H54 (cell line): ENCODE results near the gene PTPRS.
A peak's percentile ranks its signal among the peaks of the same experiment; 100 is the strongest.
"Not testable (repeated sequence)": the region's sequence is repeated elsewhere in the genome, so short reads cannot be mapped to it uniquely, and the experiment has no call there.

ENCODE experiments used
- DNase-seq: peaks from one replicate; pipeline ENCODE4 v3.0.0; 2011; ENCODE audit warnings: low spot score, mixed read lengths; ENCODE audit not compliant: insufficient read length
- FAIRE-seq: peaks from 3 replicates; lab custom pipeline; 2011; peaks lifted over from hg19 to GRCh38; lab: Jason Lieb, UNC
- POLR2A ChIP-seq: IDR thresholded peaks from 2 replicates; pipeline ENCODE4 v1.6.1; 2011; ENCODE audit warnings: low read depth, mild to moderate bottlenecking, low read length

The PTPRS gene

GRCh38 chr19:5340637-5341447, at the start of gene PTPRS:
Gene PTPRS, minus strand, starts transcription at chr19:5340812. Its CDS starts 54,672 bp downstream, at chr19:5286140.
- no peak for FAIRE-seq
- TF ChIP-seq POLR2A, result peak; percentile 50; the same call in 1 of the 2 replicates
- DNase-seq, result peak; percentile 93

GRCh38 chr19:5389353-5389752, 48.7 kb upstream of the PTPRS start:
- no peak for FAIRE-seq

GRCh38 chr19:5387472-5387871, 46.9 kb upstream of the PTPRS start:
- no peak for FAIRE-seq

More at GRCh38 chr19:5389353-5389752, 48.7 kb upstream of the PTPRS start:
- DNase-seq, result no peak
- no peak for TF ChIP-seq POLR2A

GRCh38 chr19:5386841-5387240, 46.2 kb upstream of the PTPRS start:
- DNase-seq, result no peak
- TF ChIP-seq POLR2A, result no peak

More at GRCh38 chr19:5387472-5387871, 46.9 kb upstream of the PTPRS start:
- DNase-seq, result no peak
- TF ChIP-seq POLR2A, result no peak

GRCh38 chr19:5381197-5381596, 40.6 kb upstream of the PTPRS start:
- not testable (repeated sequence) for FAIRE-seq, DNase-seq

More at GRCh38 chr19:5386841-5387240, 46.2 kb upstream of the PTPRS start:
- FAIRE-seq, result no peak

- no peak for DNase-seq
- no peak for FAIRE-seq
- no peak for TF ChIP-seq POLR2A
These were observed 39.8 kb upstream of the PTPRS start for GRCh38 chr19:5380215-5380919.

- FAIRE-seq, result no peak
- no peak for DNase-seq
- no peak for TF ChIP-seq POLR2A
These were observed 36.3 kb upstream of the PTPRS start for GRCh38 chr19:5376928-5377327.

GRCh38 chr19:5372572-5373200, 32.1 kb upstream of the PTPRS start:
- TF ChIP-seq POLR2A, result no peak
- FAIRE-seq, result no peak

GRCh38 chr19:5369962-5370367, 29.4 kb upstream of the PTPRS start:
- DNase-seq (no peak), FAIRE-seq (no peak)

More at GRCh38 chr19:5372572-5373200, 32.1 kb upstream of the PTPRS start:
- DNase-seq, result no peak

GRCh38 chr19:5369304-5369703, 28.7 kb upstream of the PTPRS start:
- no peak for FAIRE-seq
- TF ChIP-seq POLR2A, result no peak
- no peak for DNase-seq

More at GRCh38 chr19:5369962-5370367, 29.4 kb upstream of the PTPRS start:
- TF ChIP-seq POLR2A, result no peak

- no peak for TF ChIP-seq POLR2A
- DNase-seq, result no peak
- FAIRE-seq, result no peak
These were observed 27.0 kb upstream of the PTPRS start for GRCh38 chr19:5367530-5368133.

- no peak for TF ChIP-seq POLR2A
- no peak for DNase-seq
- FAIRE-seq, result no peak
These were observed 25.3 kb upstream of the PTPRS start for GRCh38 chr19:5365905-5366304.

GRCh38 chr19:5364674-5365073, 24.1 kb upstream of the PTPRS start:
- TF ChIP-seq POLR2A, result no peak
- DNase-seq (no peak), FAIRE-seq (no peak)

GRCh38 chr19:5361839-5362238, 21.2 kb upstream of the PTPRS start:
- not testable (repeated sequence) for DNase-seq, FAIRE-seq
